ENCODE results near the gene SHLD2. TPM values are rescaled to one million over a fixed set of nuclear protein-coding genes. Genes with fewer than 3 reads are reported as not detected.

SHLD2 gene
- total and polyA plus RNA-seq, 2 of the 13 experiments (the other 11 are each of a cell fraction or from before 2014, with no cell fraction given): 25.7 to 53.7 TPM

DNA sequence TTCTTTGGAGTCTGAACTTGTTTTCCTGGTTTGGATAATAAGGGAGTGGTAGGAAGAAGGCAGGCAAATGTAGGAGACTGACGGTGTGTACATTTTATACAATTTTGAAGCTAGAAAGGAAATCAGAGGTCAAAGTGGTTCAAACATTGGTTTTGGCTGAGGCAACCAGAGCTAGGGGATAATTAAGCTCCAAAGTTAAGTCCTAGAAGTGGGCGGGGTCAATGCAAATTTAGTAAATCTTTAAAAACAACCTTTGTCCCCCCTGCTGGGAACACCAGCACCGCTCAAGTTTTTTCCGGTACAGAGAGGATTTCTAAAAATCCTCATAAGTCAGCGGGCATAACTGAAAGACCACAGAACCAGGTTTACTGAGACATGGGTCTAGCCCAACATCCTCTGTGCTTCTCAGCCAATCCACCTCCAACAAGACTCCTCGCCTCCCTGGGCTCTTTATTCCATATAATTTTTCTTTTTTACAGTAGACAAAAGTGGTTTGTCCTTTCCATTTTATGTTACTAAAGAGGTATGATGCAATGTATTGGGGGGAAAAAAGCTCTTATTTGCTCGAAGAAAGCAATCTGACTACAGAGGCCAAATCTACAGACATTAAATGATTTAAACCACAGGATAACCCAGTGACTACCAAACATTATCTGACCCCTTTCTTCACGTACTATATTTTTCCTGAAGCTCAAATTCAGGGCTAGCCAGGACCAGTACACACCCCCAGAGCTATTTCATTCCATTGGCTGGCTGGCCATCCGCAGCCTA, 2.0 kb upstream of the SHLD2 start (continued):
- TF ChIP-seq, protein P1, sequence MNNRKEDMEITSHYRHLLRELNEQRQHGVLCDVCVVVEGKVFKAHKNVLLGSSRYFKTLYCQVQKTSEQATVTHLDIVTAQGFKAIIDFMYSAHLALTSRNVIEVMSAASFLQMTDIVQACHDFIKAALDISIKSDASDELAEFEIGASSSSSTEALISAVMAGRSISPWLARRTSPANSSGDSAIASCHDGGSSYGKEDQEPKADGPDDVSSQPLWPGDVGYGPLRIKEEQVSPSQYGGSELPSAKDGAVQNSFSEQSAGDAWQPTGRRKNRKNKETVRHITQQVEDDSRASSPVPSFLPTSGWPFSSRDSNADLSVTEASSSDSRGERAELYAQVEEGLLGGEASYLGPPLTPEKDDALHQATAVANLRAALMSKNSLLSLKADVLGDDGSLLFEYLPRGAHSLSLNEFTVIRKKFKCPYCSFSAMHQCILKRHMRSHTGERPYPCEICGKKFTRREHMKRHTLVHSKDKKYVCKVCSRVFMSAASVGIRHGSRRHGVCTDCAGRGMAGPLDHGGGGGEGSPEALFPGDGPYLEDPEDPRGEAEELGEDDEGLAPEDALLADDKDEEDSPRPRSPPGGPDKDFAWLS (CRISPR knock-in tag; IDR thresholded peaks at IDR 0.05; ENCODE audit: borderline replicate concordance): no peak
- no peak for TF ChIP-seq KLF9 (CRISPR knock-in tag; IDR thresholded peaks at IDR 0.05; ENCODE audit: low read depth)
- no peak for TF ChIP-seq NKX3-1 (CRISPR knock-in tag; IDR thresholded peaks at IDR 0.05)
- TF ChIP-seq, protein P2, sequence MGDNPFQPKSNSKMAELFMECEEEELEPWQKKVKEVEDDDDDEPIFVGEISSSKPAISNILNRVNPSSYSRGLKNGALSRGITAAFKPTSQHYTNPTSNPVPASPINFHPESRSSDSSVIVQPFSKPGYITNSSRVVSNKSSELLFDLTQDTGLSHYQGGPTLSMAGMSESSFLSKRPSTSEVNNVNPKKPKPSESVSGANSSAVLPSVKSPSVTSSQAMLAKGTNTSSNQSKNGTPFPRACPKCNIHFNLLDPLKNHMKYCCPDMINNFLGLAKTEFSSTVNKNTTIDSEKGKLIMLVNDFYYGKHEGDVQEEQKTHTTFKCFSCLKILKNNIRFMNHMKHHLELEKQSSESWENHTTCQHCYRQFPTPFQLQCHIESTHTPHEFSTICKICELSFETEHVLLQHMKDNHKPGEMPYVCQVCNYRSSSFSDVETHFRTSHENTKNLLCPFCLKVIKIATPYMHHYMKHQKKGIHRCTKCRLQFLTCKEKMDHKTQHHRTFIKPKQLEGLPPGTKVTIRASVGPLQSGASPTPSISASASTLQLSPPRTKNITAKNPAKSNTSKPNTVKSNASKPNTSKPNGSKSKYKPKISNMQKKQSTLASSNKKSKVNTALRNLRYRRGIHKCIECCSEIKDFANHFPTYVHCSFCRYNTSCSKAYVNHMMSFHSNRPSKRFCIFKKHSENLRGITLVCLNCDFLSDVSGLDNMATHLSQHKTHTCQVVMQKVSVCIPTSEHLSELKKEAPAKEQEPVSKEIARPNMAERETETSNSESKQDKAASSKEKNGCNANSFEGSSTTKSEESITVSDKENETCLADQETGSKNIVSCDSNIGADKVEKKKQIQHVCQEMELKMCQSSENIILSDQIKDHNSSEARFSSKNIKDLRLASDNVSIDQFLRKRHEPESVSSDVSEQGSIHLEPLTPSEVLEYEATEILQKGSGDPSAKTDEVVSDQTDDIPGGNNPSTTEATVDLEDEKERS (CRISPR knock-in tag; IDR thresholded peaks at IDR 0.05): no peak
- no peak for TF ChIP-seq STAG1 (CRISPR knock-in tag; IDR thresholded peaks at IDR 0.05)
- TF ChIP-seq, protein P3, sequence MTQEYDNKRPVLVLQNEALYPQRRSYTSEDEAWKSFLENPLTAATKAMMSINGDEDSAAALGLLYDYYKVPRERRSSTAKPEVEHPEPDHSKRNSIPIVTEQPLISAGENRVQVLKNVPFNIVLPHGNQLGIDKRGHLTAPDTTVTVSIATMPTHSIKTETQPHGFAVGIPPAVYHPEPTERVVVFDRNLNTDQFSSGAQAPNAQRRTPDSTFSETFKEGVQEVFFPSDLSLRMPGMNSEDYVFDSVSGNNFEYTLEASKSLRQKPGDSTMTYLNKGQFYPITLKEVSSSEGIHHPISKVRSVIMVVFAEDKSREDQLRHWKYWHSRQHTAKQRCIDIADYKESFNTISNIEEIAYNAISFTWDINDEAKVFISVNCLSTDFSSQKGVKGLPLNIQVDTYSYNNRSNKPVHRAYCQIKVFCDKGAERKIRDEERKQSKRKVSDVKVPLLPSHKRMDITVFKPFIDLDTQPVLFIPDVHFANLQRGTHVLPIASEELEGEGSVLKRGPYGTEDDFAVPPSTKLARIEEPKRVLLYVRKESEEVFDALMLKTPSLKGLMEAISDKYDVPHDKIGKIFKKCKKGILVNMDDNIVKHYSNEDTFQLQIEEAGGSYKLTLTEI (CRISPR knock-in tag; conservative IDR thresholded peaks at IDR 0.05): no peak
- no peak for TF ChIP-seq RFXANK (CRISPR knock-in tag; IDR thresholded peaks at IDR 0.05)
- TF ChIP-seq, protein P4, sequence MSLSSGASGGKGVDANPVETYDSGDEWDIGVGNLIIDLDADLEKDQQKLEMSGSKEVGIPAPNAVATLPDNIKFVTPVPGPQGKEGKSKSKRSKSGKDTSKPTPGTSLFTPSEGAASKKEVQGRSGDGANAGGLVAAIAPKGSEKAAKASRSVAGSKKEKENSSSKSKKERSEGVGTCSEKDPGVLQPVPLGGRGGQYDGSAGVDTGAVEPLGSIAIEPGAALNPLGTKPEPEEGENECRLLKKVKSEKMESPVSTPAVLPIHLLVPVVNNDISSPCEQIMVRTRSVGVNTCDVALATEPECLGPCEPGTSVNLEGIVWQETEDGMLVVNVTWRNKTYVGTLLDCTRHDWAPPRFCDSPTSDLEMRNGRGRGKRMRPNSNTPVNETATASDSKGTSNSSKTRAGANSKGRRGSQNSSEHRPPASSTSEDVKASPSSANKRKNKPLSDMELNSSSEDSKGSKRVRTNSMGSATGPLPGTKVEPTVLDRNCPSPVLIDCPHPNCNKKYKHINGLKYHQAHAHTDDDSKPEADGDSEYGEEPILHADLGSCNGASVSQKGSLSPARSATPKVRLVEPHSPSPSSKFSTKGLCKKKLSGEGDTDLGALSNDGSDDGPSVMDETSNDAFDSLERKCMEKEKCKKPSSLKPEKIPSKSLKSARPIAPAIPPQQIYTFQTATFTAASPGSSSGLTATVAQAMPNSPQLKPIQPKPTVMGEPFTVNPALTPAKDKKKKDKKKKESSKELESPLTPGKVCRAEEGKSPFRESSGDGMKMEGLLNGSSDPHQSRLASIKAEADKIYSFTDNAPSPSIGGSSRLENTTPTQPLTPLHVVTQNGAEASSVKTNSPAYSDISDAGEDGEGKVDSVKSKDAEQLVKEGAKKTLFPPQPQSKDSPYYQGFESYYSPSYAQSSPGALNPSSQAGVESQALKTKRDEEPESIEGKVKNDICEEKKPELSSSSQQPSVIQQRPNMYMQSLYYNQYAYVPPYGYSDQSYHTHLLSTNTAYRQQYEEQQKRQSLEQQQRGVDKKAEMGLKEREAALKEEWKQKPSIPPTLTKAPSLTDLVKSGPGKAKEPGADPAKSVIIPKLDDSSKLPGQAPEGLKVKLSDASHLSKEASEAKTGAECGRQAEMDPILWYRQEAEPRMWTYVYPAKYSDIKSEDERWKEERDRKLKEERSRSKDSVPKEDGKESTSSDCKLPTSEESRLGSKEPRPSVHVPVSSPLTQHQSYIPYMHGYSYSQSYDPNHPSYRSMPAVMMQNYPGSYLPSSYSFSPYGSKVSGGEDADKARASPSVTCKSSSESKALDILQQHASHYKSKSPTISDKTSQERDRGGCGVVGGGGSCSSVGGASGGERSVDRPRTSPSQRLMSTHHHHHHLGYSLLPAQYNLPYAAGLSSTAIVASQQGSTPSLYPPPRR (CRISPR knock-in tag; IDR thresholded peaks at IDR 0.05; ENCODE audit: borderline replicate concordance): peak; percentile 67; the same call in 1 of the 2 replicates
- no peak for TF ChIP-seq PCBP1 (IDR thresholded peaks at IDR 0.05; ENCODE audit: borderline replicate concordance, low read depth, low read length)
- TF ChIP-seq, protein P5, sequence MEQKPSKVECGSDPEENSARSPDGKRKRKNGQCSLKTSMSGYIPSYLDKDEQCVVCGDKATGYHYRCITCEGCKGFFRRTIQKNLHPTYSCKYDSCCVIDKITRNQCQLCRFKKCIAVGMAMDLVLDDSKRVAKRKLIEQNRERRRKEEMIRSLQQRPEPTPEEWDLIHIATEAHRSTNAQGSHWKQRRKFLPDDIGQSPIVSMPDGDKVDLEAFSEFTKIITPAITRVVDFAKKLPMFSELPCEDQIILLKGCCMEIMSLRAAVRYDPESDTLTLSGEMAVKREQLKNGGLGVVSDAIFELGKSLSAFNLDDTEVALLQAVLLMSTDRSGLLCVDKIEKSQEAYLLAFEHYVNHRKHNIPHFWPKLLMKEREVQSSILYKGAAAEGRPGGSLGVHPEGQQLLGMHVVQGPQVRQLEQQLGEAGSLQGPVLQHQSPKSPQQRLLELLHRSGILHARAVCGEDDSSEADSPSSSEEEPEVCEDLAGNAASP (CRISPR knock-in tag; IDR thresholded peaks at IDR 0.05; ENCODE audit: borderline replicate concordance): peak; percentile 9; the same call in 1 of the 2 replicates
- TF ChIP-seq, protein P6, sequence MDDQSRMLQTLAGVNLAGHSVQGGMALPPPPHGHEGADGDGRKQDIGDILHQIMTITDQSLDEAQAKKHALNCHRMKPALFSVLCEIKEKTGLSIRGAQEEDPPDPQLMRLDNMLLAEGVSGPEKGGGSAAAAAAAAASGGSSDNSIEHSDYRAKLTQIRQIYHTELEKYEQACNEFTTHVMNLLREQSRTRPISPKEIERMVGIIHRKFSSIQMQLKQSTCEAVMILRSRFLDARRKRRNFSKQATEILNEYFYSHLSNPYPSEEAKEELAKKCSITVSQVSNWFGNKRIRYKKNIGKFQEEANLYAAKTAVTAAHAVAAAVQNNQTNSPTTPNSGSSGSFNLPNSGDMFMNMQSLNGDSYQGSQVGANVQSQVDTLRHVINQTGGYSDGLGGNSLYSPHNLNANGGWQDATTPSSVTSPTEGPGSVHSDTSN (CRISPR knock-in tag; IDR thresholded peaks at IDR 0.05; ENCODE audit: borderline replicate concordance): no peak
- no peak for TF ChIP-seq ZFP36 (IDR thresholded peaks at IDR 0.05; ENCODE audit: borderline replicate concordance, low read depth, low read length, partially characterized antibody)
- TF ChIP-seq TBL1XR1 (IDR thresholded peaks at IDR 0.05; ENCODE audit: borderline replicate concordance, low read length, partially characterized antibody): no peak
